Placental epithelial cell (primary cell): ENCODE results near the gene CYLC2. TPM values are rescaled to one million over a fixed set of nuclear protein-coding genes. Genes with fewer than 3 reads are reported as not detected.

Source experiments
- small RNA-seq: library from RNA; depleted of rRNA; stranded (forward); fragments of <200 nt; gene quantifications from one replicate; pipeline ENCODE3, GENCODE V24; 2012
- total RNA-seq: library from RNA; depleted of rRNA; stranded (reverse); fragments of >200 nt; gene quantifications from 2 replicates; pipeline ENCODE4 v1.2.3, GENCODE V29; 2012

Gene CYLC2, protein sequence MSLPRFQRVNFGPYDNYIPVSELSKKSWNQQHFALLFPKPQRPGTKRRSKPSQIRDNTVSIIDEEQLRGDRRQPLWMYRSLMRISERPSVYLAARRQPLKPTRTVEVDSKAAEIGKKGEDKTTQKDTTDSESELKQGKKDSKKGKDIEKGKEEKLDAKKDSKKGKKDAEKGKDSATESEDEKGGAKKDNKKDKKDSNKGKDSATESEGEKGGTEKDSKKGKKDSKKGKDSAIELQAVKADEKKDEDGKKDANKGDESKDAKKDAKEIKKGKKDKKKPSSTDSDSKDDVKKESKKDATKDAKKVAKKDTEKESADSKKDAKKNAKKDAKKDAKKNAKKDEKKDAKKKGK
- total RNA-seq: not detected in 2 replicates

DNA sequence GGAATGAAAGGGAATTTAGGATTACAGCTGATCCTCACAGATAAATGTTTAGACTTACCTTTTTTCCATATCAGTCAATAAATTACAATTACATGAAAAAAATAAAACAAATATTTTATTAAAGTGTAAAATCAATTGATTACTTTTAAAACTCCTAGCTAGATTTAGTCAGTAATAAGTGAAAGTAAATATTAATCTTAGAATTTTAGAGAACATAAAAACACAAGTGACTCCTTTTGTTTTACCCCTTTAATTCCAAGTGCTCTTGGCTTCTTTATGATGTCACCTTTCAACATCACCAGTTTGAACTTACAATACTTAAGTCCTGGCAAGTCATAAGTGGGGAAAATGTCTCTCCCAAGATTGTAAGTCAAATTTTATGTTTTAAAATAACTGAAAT lies at the start of gene CYLC2:
CYLC2 (plus strand) TSS at position 301 of the 400 bp plus-strand sequence; CDS start at position 349, 48 bp downstream.

Small RNA genes within 50 kb of the gene (small RNA-seq; reads per million reads assigned to genes)
- gene AL589823.1: not detected
